GM18502 (cell line): ENCODE results near the gene GAS5.
"Not testable (repeated sequence)": the region's sequence is repeated elsewhere in the genome, so short reads cannot be mapped to it uniquely, and the experiment has no call there.

ENCODE experiments used
- ATAC-seq: cut with Tn5 transposase; IDR thresholded peaks from one replicate; pipeline ENCODE4 v1.9.1; 2021; ENCODE audit warnings: mild to moderate bottlenecking; ENCODE audit not compliant: unreplicated experiment, poor library complexity

The GAS5 gene

DNA sequence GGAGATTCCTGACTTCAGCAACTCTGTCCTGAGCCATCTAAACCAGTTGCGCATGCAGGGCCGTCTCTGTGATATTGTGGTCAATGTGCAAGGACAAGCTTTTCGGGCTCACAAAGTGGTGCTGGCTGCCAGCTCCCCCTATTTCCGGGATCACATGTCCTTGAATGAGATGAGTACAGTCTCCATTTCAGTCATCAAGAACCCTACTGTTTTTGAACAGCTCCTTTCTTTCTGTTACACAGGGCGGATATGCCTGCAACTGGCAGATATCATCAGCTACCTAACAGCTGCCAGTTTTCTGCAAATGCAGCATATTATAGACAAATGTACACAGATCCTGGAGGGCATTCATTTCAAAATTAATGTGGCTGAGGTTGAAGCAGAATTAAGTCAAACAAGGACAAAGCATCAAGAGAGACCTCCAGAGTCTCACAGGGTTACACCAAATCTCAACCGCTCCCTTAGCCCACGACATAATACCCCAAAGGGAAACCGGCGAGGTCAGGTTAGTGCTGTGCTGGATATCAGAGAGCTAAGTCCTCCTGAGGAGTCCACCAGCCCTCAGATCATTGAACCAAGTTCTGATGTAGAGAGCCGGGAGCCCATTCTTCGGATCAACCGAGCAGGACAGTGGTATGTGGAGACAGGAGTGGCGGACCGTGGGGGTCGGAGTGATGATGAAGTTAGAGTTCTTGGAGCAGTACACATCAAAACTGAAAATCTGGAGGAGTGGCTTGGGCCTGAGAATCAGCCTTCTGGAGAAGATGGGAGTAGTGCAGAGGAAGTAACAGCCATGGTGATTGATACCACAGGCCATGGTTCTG, 2.7 kb upstream of the GAS5 start:
- no peak for ATAC-seq

DNA sequence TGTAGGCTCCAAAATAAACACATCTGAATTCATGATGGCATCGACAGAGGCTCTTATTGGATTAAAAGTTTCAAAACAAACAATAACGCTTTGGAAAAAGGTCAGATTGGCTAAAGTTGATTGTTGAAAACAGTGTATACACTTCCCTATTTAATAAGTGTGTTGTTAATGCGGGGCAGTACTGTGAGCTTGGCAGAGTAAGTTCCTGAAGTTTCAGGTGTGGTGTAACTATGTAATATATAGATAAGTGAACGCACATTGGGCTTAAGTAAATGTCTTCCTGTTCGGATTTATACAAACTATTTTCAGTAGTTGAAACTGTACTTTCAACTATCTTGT, 1.2 kb upstream of the GAS5 start:
- ATAC-seq, result no peak

DNA sequence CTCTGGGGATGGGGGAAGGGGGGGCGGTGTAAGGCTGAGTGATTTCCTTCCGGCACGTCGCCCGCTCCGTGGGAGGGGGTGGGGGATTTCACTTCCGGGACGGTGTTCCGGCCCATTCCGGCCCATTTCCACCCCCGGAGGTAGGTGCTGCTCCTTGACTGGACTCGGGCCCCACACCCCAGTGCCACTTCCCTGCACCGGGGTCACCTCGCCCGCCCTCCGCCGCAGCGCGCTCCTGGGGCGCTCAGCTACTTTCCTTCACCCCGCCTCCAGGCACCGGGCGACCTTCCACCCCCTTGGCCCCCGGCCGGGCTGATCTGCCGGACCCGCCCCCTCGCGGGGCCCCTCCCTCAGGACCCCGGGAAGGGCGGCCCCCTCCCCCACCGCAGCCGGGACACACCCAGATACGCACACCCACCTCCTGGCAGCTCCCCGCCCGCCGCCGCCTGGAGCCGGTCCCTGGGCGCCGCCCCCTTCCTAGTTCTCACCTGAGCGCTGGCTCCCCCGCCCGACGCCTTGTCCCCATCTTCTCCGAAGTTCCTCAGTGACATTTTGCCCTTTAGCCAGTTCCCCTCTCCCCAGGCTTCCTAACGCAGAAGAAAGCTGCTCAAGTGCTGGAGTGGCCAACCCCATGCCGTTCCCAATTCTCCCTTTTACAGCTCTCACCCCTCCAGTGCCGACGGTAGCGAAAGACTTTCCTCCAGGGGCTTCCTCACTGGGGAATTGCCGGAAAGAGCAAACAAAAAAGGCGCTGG, 654 bp upstream of the GAS5 start, which contains the start of gene ZBTB37:
TSS of gene ZBTB37 (plus strand) at position 115 of the 755 bp plus-strand sequence. CDS start 1,846 bp downstream, outside the sequence.
- peak; percentile 61 for ATAC-seq

DNA sequence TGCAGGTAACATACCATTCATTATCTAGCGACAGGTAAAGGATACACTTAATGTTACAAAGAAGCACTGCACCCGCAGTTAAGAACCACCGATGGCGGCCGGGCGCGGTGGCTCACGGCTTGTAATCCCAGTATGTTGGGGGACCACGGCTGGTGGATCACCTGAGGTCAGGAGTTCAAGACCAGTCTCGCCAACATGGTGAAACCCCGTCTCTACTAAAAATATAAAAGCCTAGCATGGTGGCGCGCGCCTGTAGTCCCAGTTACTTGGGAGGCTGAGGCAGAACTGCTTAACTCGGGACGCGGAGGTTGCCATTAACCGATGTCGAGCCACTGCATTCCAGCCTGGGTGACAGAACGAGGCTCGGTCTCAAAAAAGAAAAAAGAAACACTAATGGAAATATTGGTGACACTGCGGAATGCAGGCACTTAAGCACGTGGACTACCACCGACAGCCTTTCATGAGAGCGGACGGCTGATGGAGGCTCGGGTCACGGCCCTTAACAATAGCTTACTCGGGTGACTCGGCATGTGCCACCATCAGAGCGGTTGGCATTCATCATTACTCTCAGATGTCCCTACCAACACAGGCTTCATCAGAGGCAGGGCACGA, 542 bp downstream of the GAS5 start:
- ATAC-seq, result no peak

- no peak for ATAC-seq
Measured at GRCh38 chr1:173866413-173867115, 1.2 kb downstream of the GAS5 start.

GRCh38 chr1:173865468-173866164, 2.2 kb downstream of the GAS5 start:
- no peak for ATAC-seq

- ATAC-seq, result no peak
Measured at GRCh38 chr1:173864179-173864867, 3.5 kb downstream of the GAS5 start.

DNA sequence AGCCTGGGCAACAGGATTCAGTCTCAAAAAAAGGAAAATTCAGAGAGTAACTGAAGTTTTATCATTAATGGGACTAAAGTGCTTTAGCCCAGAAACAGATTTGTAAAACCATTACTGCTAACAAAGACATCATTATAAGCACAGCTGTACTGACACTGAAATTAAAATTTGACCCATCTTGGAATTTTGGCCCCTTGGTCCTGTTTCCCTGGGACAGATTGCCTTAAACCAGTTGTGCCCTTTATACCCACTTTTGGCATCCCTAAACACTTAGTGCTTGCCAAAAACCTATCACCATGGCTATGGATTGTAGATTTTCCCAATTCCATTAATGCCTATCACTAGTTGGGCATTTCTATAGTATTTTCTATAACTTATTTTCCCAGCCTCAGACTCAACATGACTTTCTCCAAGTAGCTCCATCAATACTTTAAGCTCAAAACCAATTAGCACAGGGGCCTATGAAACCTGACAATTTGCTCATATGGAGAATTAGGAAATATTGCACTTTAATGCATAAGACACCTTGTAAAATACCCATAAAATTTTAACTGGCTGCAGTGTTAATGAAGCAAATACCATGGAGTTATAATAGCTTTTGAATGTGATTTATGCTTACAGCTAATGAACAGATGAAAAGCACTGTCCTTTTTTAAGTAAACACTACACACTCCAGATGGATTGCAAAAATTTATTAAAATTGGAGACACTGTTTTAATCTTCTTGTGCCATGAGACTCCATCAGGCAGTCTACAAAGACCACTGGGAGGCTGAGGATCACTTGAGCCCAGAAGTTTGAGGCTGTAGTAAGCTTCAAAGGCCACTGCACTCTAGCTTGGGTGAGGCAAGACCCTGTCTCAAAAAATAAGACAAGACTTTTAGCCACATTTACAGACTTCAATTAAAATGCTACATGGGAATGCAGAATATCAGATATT, 4.3 kb downstream of the GAS5 start:
- no peak for ATAC-seq

DNA sequence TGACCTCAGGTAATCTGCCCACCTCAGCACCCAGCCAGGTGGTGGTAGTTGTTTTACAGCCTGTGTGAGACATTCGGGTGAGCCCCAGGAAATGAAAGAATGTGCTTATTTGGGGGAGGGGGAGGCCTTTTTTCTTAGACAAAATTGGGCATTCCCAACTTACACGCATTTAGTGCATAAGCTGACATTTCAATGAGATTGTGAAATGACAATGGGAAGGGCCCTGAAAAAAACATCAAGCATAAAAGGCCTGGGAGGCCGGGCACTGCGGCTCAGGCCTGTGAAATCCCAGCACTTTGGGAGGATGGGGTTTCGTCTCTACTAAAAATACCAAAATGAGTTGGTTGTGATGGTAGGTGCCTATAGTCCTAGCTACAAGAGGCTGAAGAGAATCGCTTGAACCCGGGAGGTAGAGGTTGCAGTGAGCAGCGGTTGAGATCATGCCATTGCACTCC, 5.0 kb downstream of the GAS5 start:
- no peak for ATAC-seq

- not testable (repeated sequence) for ATAC-seq
Measured at GRCh38 chr1:173862146-173862768, 5.5 kb downstream of the GAS5 start.

DNA sequence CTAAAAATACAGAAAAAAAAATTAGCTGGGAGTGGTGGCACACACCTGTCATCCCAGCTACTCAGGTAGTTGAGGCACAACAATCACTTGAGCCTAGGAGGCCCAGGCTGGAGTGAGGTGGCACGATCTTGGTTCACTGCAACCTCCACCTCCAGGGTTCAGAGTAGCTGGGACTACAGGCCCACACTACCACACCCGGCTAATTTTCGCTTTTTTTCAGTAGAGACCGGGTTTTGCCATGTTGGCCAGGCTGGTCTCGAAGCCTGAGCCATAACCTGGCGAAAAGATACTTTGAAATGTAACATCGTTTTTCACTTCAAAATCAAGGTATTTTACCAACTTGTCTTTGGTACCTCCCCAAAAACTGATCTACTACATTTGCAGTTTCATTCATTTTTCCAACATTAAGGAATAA, 6.1 kb downstream of the GAS5 start:
- no peak for ATAC-seq

DNA sequence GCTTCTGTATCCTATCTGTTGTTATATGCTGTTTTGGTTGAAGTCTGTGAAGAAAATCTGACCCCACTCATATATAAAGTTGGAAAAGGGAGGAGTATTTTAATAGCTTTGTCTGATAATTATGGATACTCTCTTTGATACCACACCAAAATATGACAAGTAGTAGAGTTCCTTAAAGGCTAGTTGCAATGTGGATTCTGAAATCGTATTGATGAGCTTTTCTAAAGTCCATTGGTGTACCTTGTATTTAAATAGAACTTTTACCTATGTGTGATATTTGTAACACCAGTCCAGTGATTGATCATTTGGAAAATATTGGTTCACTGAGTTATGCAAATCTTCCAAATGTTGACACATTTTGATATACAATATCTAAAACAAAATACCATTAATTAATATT, 7.7 kb downstream of the GAS5 start:
- no peak for ATAC-seq

DNA sequence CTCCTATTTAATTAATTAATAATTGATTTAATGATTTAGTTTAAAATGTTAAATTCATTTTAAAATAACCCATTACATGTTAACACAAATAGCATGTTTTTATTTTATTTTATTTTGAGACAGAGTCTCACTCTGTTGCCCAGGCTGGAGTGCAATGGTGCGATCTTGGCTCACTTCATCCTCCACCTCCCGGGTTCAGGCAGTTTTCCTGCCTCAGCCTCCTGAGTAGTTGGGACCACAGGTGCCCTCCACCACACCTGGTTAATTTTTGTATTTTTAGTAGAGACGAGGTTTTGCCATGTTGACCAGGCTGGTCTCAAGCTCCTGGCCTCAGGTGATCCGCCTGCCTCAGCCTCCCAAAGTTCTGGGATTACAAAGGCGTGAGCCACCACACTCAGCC, 8.2 kb downstream of the GAS5 start:
- not testable (repeated sequence) for ATAC-seq

DNA sequence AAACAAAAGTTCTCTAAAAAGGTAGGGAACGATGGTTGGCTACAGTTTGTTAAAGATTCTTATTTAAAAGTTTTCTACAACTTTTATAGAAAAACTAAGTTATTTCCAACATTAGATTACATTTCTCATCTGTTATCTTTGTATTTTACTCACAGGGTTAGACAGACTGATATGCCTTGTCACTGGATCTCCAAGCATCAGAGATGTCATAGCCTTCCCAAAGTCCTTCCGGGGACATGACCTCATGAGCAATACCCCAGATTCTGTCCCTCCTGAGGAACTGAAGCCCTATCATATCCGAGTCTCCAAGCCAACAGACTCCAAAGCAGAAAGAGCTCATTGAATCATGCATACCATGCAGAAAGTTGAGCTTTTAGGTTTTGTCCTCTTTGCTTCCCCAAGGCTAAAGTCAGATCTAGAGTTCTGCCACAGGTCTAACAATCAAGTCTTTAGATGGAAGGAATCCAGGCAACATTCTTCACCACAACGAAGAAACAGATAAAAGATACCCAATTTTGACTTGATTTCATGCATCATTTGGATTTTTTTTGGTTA, 10.3 kb downstream of the GAS5 start:
- ATAC-seq, result no peak

DNA sequence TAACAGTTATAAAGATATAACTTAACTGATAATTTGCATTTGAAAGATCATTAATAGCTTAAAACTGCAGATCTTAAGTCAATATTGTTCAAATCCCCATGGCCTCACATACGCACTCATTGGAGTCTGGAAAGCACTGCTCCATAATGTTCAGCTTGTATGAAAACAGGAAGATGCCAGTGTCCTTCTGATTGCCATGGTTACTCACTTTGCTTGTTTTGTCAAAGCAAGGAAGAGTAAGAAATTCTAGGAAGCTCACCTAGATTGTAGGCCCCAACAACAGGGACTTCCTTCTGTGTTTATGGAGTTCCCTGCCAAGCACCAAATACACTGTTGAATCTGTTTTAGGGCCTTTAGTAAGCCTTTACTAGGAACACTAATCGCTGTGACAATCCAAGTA, 10.9 kb downstream of the GAS5 start:
- no peak for ATAC-seq

DNA sequence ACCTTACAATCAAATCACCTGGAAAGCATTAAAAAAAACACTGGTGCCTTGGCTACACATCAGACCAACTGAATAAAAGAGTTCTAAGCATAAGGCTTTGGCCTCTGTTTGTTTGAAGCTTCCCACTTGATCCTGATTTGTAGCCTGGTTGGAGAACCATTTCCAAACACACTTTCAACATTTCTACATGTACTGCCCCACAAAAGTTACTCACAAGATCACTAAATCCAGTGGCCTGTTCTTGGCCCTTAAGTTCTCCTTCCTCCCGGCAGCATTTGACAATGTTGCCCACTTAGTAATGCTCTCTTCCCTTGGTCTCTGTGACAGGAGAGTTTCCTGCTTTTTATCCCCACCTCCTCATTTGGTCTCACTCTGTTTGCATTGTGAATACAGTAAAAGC, 11.8 kb downstream of the GAS5 start:
- ATAC-seq, result no peak

DNA sequence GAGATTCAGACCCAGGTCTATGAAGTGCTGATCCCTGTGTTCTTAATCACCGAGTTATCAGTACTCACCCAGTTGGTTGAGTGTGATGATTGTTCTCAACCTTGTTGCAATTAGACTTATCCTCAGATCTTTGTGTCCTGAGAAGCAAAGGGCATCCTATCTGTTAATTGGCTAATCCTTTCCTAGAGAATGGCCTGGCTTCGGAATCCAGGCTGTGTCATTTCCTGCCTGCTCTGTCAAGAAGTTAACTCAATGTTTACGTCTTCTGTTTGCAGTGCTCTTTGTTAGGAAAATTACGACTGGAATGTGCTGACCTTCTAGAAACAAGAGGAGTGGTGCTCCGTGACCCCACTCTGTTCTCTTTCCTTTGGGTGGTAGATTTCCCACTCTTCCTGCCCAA, 14.7 kb downstream of the GAS5 start:
- ATAC-seq, result no peak

DNA sequence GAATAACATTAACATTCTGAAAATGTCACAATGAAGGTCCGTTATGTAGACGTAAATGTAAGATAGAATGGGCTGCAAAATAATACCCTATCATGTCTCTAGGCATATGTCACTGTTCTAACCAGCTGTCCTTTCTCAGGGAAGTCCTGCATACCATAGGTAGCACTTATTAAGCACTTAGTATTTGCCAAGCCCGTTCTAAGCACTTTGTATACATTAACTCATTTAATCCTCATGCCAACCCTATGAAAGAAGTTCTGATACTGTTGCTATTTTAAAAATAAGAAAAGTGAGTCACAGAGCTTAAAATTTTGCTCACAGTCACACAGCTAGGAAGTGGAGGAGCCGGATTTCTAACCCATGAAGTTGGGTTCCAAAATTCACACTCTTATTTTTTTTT, 15.7 kb downstream of the GAS5 start:
- no peak for ATAC-seq
